ENCODE data around the gene TBC1D14. TPM values are rescaled to one million over a fixed set of nuclear protein-coding genes. Genes with fewer than 3 reads are reported as not detected.

Gene TBC1D14
- total RNA-seq, 4 donors from 2014 or later: 39.8 to 47.0 (median 46.0) TPM

- no peaks in the 10 kb centered on the region for H3K27me3 ChIP-seq
- intact Hi-C loops (cut with DNase I): no loop called here
- no peaks in the 10 kb centered on the region for H3K4me1 ChIP-seq
- DNase-seq: no peak
- WGBS, 2 donors: 95 to 97% methylated on average over 4 of the region's 4 CpGs
- H3K27ac ChIP-seq: no peak overlapping the region
- peaks cover 13 to 23% of the 10 kb centered on the region in 2 donors for H3K36me3 ChIP-seq
- TF ChIP-seq POLR2A (IDR thresholded peaks at IDR 0.05) (no peak), CTCF (IDR thresholded peaks at IDR 0.05) (no peak)
- H3K4me3 ChIP-seq (replicated peaks in 1 of 3): no peak overlapping the region
- H3K9me3 ChIP-seq: no peaks in the 10 kb centered on the region
Observed at GRCh38 chr4:7005571-7005970, 95.9 kb downstream of the TBC1D14 start.

GRCh38 chr4:7006411-7006810, 96.8 kb downstream of the TBC1D14 start:
- no peak for DNase-seq
- H3K27me3 ChIP-seq: no peaks in the 10 kb centered on the region
- no peaks in the 10 kb centered on the region for H3K4me1 ChIP-seq
- peaks cover 12 to 15% of the 10 kb centered on the region in 2 donors for H3K36me3 ChIP-seq
- H3K4me3 ChIP-seq (replicated peaks in 1 of 3): no peak overlapping the region
- no peak overlapping the region for H3K27ac ChIP-seq
- intact Hi-C loops (cut with DNase I): no loop called here
- TF ChIP-seq CTCF (IDR thresholded peaks at IDR 0.05) (no peak), POLR2A (IDR thresholded peaks at IDR 0.05) (no peak)
- no peaks in the 10 kb centered on the region for H3K9me3 ChIP-seq
- 81 to 88% methylated on average over 3 of the region's 3 CpGs for WGBS, 2 donors

GRCh38 chr4:7007142-7007907, 97.7 kb downstream of the TBC1D14 start:
- 88 to 95% methylated on average over 11 to 12 of the region's 12 CpGs for WGBS, 2 donors
- TF ChIP-seq CTCF (IDR thresholded peaks at IDR 0.05) (no peak), POLR2A (IDR thresholded peaks at IDR 0.05) (no peak)
- H3K4me1 ChIP-seq: no peaks in the 10 kb centered on the region
- no peak for DNase-seq
- intact Hi-C loops (cut with DNase I): no loop called here
- no peaks in the 10 kb centered on the region for H3K27me3 ChIP-seq
- no peak overlapping the region for H3K4me3 ChIP-seq (replicated peaks in 1 of 3)
- no peak overlapping the region for H3K27ac ChIP-seq
- H3K36me3 ChIP-seq: peaks cover 7 to 11% of the 10 kb centered on the region in 2 donors
- no peaks in the 10 kb centered on the region for H3K9me3 ChIP-seq

GRCh38 chr4:7007944-7008343, 98.3 kb downstream of the TBC1D14 start:
- no peak overlapping the region for H3K4me3 ChIP-seq (replicated peaks in 1 of 3)
- intact Hi-C loops (cut with DNase I): no loop called here
- H3K9me3 ChIP-seq: no peaks in the 10 kb centered on the region
- no peak overlapping the region for H3K27ac ChIP-seq
- WGBS, 2 donors: 81 to 84% methylated on average over 2 of the region's 2 CpGs
- no peak for DNase-seq
- no peaks in the 10 kb centered on the region for H3K27me3 ChIP-seq
- no peaks in the 10 kb centered on the region for H3K4me1 ChIP-seq
- TF ChIP-seq CTCF (IDR thresholded peaks at IDR 0.05): no peak
- no peak for TF ChIP-seq POLR2A (IDR thresholded peaks at IDR 0.05)
- H3K36me3 ChIP-seq: peaks cover 7 to 11% of the 10 kb centered on the region in 2 donors

GRCh38 chr4:7009564-7009963, 99.9 kb downstream of the TBC1D14 start:
- intact Hi-C loops (cut with DNase I): no loop called here
- Histone ChIP-seq H3K27ac (no peak overlapping the region), H3K27me3 (no peaks in the 10 kb centered on the region), H3K4me3 (replicated peaks in 1 of 3) (no peak overlapping the region), H3K4me1 (no peaks in the 10 kb centered on the region), H3K9me3 (no peaks in the 10 kb centered on the region), H3K36me3 (peaks cover 6 to 12% of the 10 kb centered on the region in 2 donors)
- 93 to 97% methylated on average over 5 of the region's 5 CpGs for WGBS, 2 donors
- no peak for TF ChIP-seq CTCF (IDR thresholded peaks at IDR 0.05)
- TF ChIP-seq POLR2A (IDR thresholded peaks at IDR 0.05): no peak
- no peak for DNase-seq
